Ishikawa (cell line): ENCODE results near the gene ZFR2.

Experiments used
- CEBPB ChIP-seq: IDR thresholded peaks from 2 replicates; pipeline ENCODE4 v1.6.1; 2012
- CREB1 ChIP-seq: IDR thresholded peaks from 2 replicates; pipeline ENCODE4 v1.6.1; 2012; ENCODE audit warnings: low read depth
- EGR1 ChIP-seq: IDR thresholded peaks from 2 replicates; pipeline ENCODE4 v1.6.1; 2012
- EP300 ChIP-seq: IDR thresholded peaks from 2 replicates; pipeline ENCODE4 v1.6.1; 2012; ENCODE audit warnings: borderline replicate concordance
- FOXM1 ChIP-seq: IDR thresholded peaks from 2 replicates; pipeline ENCODE4 v1.6.1; 2012; ENCODE audit warnings: low read depth, borderline replicate concordance
- RAD21 ChIP-seq: IDR thresholded peaks from 2 replicates; pipeline ENCODE4 v1.6.1; 2012; ENCODE audit warnings: low read depth
- TAF1 ChIP-seq: IDR thresholded peaks from 2 replicates; pipeline ENCODE4 v1.6.1; 2012; ENCODE audit warnings: low read depth, mild to moderate bottlenecking
- TCF12 ChIP-seq: IDR thresholded peaks from 2 replicates; pipeline ENCODE4 v1.6.1; 2012; ENCODE audit warnings: low read depth
- TEAD4 ChIP-seq: IDR thresholded peaks from 2 replicates; pipeline ENCODE4 v1.6.1; 2012
- USF1 ChIP-seq: IDR thresholded peaks from 2 replicates; pipeline ENCODE4 v1.6.1; 2012
- YY1 ChIP-seq: IDR thresholded peaks from 2 replicates; pipeline ENCODE4 v1.6.1; 2012; ENCODE audit warnings: low read depth
- ZBTB7A ChIP-seq: IDR thresholded peaks from 2 replicates; pipeline ENCODE4 v1.6.1; 2012; ENCODE audit warnings: low read depth
- TF ChIP-seq, protein P1 (sequence below): IDR thresholded peaks from 2 replicates; pipeline ENCODE4 v1.6.1; 2012
- TF ChIP-seq, protein P2 (sequence below): IDR thresholded peaks from 2 replicates; pipeline ENCODE4 v1.6.1; 2012; ENCODE audit warnings: low read depth, mild to moderate bottlenecking

GRCh38 chr19:3844596-3844995, 24.2 kb downstream of the ZFR2 start:
- no peak for TF ChIP-seq RAD21
- no peak for TF ChIP-seq CREB1
- TF ChIP-seq CEBPB: no peak
- TF ChIP-seq EP300: no peak
- no peak for TF ChIP-seq TAF1
- no peak for TF ChIP-seq TEAD4
- TF ChIP-seq, protein P1, sequence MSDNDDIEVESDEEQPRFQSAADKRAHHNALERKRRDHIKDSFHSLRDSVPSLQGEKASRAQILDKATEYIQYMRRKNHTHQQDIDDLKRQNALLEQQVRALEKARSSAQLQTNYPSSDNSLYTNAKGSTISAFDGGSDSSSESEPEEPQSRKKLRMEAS: no peak
- TF ChIP-seq USF1: no peak
- TF ChIP-seq, protein P2, sequence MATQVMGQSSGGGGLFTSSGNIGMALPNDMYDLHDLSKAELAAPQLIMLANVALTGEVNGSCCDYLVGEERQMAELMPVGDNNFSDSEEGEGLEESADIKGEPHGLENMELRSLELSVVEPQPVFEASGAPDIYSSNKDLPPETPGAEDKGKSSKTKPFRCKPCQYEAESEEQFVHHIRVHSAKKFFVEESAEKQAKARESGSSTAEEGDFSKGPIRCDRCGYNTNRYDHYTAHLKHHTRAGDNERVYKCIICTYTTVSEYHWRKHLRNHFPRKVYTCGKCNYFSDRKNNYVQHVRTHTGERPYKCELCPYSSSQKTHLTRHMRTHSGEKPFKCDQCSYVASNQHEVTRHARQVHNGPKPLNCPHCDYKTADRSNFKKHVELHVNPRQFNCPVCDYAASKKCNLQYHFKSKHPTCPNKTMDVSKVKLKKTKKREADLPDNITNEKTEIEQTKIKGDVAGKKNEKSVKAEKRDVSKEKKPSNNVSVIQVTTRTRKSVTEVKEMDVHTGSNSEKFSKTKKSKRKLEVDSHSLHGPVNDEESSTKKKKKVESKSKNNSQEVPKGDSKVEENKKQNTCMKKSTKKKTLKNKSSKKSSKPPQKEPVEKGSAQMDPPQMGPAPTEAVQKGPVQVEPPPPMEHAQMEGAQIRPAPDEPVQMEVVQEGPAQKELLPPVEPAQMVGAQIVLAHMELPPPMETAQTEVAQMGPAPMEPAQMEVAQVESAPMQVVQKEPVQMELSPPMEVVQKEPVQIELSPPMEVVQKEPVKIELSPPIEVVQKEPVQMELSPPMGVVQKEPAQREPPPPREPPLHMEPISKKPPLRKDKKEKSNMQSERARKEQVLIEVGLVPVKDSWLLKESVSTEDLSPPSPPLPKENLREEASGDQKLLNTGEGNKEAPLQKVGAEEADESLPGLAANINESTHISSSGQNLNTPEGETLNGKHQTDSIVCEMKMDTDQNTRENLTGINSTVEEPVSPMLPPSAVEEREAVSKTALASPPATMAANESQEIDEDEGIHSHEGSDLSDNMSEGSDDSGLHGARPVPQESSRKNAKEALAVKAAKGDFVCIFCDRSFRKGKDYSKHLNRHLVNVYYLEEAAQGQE: no peak
- TF ChIP-seq EGR1: no peak
- TF ChIP-seq FOXM1: no peak
- no peak for TF ChIP-seq YY1
- no peak for TF ChIP-seq TCF12
- no peak for TF ChIP-seq ZBTB7A
